Right ventricle myocardium superior (tissue), 1 donor: Measurements from ENCODE around the gene TSPAN9. TPM values are rescaled to one million over a fixed set of nuclear protein-coding genes. Genes with fewer than 3 reads are reported as not detected.

Experiments
- ATAC-seq: fragments of 200-7000 bp; cut with Tn5 transposase; one replicate; pipeline ENCODE4 v1.9.1; 2020; ENCODE audit warnings: mild to moderate bottlenecking; ENCODE audit not compliant: poor library complexity
- DNase-seq: peaks from one replicate; pipeline ENCODE4 v3.0.0-alpha.2; 2020
- intact Hi-C: fragments of 100-400 bp; cut with DNase I; formaldehyde crosslinking; loops from one replicate; pipeline ENCODE4 v1.11.2; 2022
- total RNA-seq: library from RNA; stranded (reverse); fragmentation: NEBNext Ultra II Directional; extraction: Animal tissue kit (Norgen Biotek cat#: 25700); gene quantifications from one replicate; pipeline ENCODE4 v1.2.1, GENCODE V29; 2021
- donor health status: DM: no; HTN: yes; CAD: no; lungs with severe emphysema.

The TSPAN9 gene
- total RNA-seq, 1 donor from 2014 or later: 156 TPM

GRCh38 chr12:3130057-3130830 is 53.1 kb downstream of the TSPAN9 start:
- intact Hi-C loops: no loop called here
- DNase-seq (no peak), ATAC-seq (peak; percentile 74)

- ATAC-seq (no peak), DNase-seq (no peak)
- intact Hi-C loops: no loop called here
Measured at GRCh38 chr12:3131129-3131528, 54.0 kb downstream of the TSPAN9 start.

- intact Hi-C loops: no loop called here
- ATAC-seq (peak; percentile 67), DNase-seq (peak; percentile 75)
Measured at GRCh38 chr12:3132636-3133404, 55.6 kb downstream of the TSPAN9 start.

- ATAC-seq (peak; percentile 17), DNase-seq (no peak)
- intact Hi-C loops: no loop called here
Measured at GRCh38 chr12:3133405-3133783, 56.2 kb downstream of the TSPAN9 start.

GRCh38 chr12:3134126-3134525 is 56.9 kb downstream of the TSPAN9 start:
- DNase-seq (no peak), ATAC-seq (no peak)
- intact Hi-C loops: loop anchor here (2.0 kb wide), 1 partner anchor 141 kb away; no protein-coding TSS in a partner anchor

GRCh38 chr12:3134526-3135135 is 57.5 kb downstream of the TSPAN9 start:
- intact Hi-C loops: loop anchor here (2.0 to 5.0 kb wide), 2 partner anchors 68 to 140 kb away; no protein-coding TSS in a partner anchor
- no peak for ATAC-seq
- DNase-seq: no peak

- ATAC-seq (peak; percentile 52), DNase-seq (no peak)
- intact Hi-C loops: loop anchor here (2.0 to 5.0 kb wide), 2 partner anchors 67 to 139 kb away; no protein-coding TSS in a partner anchor
Measured at GRCh38 chr12:3135522-3136461, 58.6 kb downstream of the TSPAN9 start.

GRCh38 chr12:3136641-3137267 is 59.6 kb downstream of the TSPAN9 start:
- intact Hi-C loops: loop anchor here (5.0 kb wide), 1 partner anchor 66 kb away; no protein-coding TSS in a partner anchor

GRCh38 chr12:3137268-3137781 is 60.1 kb downstream of the TSPAN9 start:
- DNase-seq: peak; percentile 81
- intact Hi-C loops: loop anchor here (5.0 kb wide), 1 partner anchor 65 kb away; no protein-coding TSS in a partner anchor
- ATAC-seq: peak; percentile 59

More at GRCh38 chr12:3136641-3137267, 59.6 kb downstream of the TSPAN9 start:
- DNase-seq (no peak), ATAC-seq (no peak)

- intact Hi-C loops: loop anchor here (5.0 kb wide), 1 partner anchor 64 kb away; no protein-coding TSS in a partner anchor
- no peak for ATAC-seq
- no peak for DNase-seq
Measured at GRCh38 chr12:3137814-3138445, 60.8 kb downstream of the TSPAN9 start.

GRCh38 chr12:3138941-3139511 is 61.8 kb downstream of the TSPAN9 start:
- intact Hi-C loops: loop anchor here (5.0 kb wide), 1 partner anchor 63 kb away; no protein-coding TSS in a partner anchor
- ATAC-seq: no peak

GRCh38 chr12:3139760-3140159 is 62.6 kb downstream of the TSPAN9 start:
- ATAC-seq (no peak), DNase-seq (no peak)
- intact Hi-C loops: loop anchor here (5.0 kb wide), 1 partner anchor 63 kb away; no protein-coding TSS in a partner anchor

More at GRCh38 chr12:3138941-3139511, 61.8 kb downstream of the TSPAN9 start:
- DNase-seq: no peak

- intact Hi-C loops: no loop called here
- DNase-seq (no peak), ATAC-seq (peak; percentile 42)
Measured at GRCh38 chr12:3140284-3140683, 63.1 kb downstream of the TSPAN9 start.

- peak; percentile 38 for ATAC-seq
- intact Hi-C loops: no loop called here
Measured at GRCh38 chr12:3141339-3142321, 64.5 kb downstream of the TSPAN9 start.

GRCh38 chr12:3142386-3142785 is 65.2 kb downstream of the TSPAN9 start:
- intact Hi-C loops: no loop called here
- ATAC-seq: no peak
- no peak for DNase-seq

More at GRCh38 chr12:3141339-3142321, 64.5 kb downstream of the TSPAN9 start:
- no peak for DNase-seq
